ENCODE data around the gene SLC25A42. TPM values are rescaled to one million over a fixed set of nuclear protein-coding genes. Genes with fewer than 3 reads are reported as not detected.
A peak's percentile ranks its signal among the peaks of the same experiment; 100 is the strongest.
"Not testable (repeated sequence)": the region's sequence is repeated elsewhere in the genome, so short reads cannot be mapped to it uniquely, and the experiment has no call there.

The SLC25A42 gene
- total RNA-seq, 2 experiments from 2014 or later = 8.0 to 10.3 TPM

DNA sequence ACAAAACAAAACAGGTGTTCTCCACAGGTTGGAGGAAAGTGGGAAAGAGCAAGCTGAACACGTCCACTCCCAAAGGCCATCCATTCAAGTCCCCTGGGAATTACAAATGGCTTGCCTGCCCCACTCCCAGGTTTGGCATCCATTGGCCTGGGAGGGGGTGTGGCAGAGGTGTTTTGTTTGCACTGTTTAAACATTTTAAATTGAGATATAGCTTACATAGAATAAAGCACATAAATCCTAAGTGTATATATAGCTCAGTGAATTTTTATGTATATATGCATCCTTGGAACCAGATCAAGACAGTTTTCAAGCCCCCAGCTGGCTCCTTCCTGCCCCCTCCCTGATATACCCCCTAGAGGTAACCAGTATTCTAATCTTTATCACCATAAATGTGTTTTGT lies 12.7 kb downstream of the SLC25A42 start:
- no peak for DNase-seq
- H3K4me1 Mint-ChIP-seq = peaks cover 6% of the 10 kb centered on the region
- no peaks in the 10 kb centered on the region for H3K9me3 Mint-ChIP-seq
- H3K36me3 Mint-ChIP-seq = no peaks in the 10 kb centered on the region
- H3K27me3 Mint-ChIP-seq = no peaks in the 10 kb centered on the region
- H3K4me3 Mint-ChIP-seq = no peak overlapping the region
- no peak overlapping the region for H3K27ac Mint-ChIP-seq

DNA sequence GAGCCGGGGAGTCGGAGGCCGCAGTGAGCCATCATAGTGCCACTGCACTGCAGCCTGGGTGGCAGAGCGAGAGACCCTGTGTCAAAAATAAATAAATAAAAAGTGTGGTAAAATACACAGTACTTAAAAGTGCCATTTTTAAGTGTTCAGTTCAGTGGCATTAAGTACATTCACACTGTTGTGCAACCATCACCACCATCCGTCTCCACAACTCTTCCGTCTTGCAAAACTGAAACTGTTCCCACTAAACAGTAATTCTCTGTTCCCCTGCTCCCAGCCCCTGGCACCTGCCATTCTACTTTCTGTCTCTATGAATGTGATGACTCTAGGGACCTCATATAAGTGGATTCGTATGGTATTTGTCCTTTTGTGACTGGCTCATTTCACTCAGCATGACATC lies 13.3 kb downstream of the SLC25A42 start:
- Mint-ChIP-seq H3K27ac (no peak overlapping the region), H3K4me3 (no peak overlapping the region), H3K4me1 (peaks cover 6% of the 10 kb centered on the region), H3K36me3 (no peaks in the 10 kb centered on the region), H3K9me3 (no peaks in the 10 kb centered on the region), H3K27me3 (no peaks in the 10 kb centered on the region)
- DNase-seq = no peak

DNA sequence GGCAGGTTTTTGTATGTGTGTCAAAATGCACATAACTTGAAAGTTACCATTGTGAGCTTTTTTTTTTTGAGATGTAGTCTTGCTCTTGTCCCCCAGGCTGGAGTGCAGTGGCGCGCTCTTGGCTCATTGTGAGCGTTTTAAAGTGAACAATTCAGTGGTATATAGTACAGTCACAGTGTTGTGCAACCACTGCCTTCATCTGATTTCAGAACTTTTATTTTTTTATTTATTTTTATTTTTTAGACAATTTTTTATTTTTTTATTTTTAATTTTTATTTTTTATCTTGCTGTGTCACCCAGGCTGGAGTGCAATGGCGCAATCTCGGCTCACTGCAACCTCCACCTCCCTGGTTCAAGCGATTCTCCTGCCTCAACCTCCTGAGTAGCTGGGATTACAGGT lies 15.0 kb downstream of the SLC25A42 start:
- no peaks in the 10 kb centered on the region for H3K36me3 Mint-ChIP-seq
- no peak for DNase-seq
- H3K27ac Mint-ChIP-seq = no peak overlapping the region
- no peak overlapping the region for H3K4me3 Mint-ChIP-seq
- H3K27me3 Mint-ChIP-seq = no peaks in the 10 kb centered on the region
- peaks cover 2% of the 10 kb centered on the region for H3K4me1 Mint-ChIP-seq
- no peaks in the 10 kb centered on the region for H3K9me3 Mint-ChIP-seq

DNA sequence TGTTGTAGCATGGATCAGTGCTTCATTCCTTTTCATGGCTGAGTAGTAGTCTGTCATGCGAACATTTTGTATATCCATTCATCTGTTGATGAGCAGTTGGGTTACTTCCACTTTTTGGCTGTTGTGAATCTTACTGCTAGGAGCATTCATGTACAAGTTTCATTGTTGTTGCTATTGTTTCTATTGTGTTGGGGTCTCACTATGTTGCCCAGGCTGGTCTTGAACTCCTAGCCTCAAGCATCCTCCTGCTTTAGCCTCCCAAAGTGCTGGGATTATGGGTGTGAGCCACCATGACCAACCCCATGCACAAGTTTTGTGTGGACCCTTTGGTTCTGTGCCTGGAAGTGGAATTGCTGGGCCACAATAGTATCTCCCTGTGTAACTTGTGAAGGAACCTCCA lies 15.8 kb downstream of the SLC25A42 start:
- Mint-ChIP-seq H3K4me1 (no peaks in the 10 kb centered on the region), H3K4me3 (no peak overlapping the region), H3K9me3 (no peaks in the 10 kb centered on the region), H3K27me3 (no peaks in the 10 kb centered on the region), H3K36me3 (no peaks in the 10 kb centered on the region), H3K27ac (no peak overlapping the region)
- no peak for DNase-seq

DNA sequence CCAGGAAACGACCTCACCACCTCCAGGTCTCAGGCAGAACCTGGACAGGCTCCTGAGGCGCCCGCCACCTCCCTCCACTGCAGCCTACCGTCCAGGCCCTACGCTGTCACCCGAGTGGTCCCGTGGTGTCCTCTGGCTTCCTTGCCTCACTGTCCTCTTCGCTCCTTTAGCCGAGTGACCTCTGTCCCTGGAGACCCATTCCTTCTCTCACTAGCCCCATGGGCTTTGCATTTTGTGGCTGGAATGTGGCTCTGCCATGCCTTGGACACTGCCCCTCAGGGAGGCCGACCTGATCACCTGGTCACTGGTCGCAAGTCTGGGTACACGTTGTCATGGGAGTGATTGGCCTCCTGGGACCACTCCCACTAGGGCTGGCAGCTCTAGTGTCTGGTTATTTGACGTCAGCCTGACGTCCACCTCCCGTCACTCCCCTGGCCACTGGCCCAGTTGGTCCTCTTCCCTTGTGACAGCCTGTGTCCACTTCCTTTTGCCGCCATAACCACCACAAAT lies 17.9 kb downstream of the SLC25A42 start:
- Mint-ChIP-seq H3K27me3 (no peaks in the 10 kb centered on the region), H3K36me3 (no peaks in the 10 kb centered on the region), H3K4me3 (no peak overlapping the region), H3K27ac (peak overlapping the region; percentile 7), H3K9me3 (no peaks in the 10 kb centered on the region), H3K4me1 (no peaks in the 10 kb centered on the region)
- DNase-seq = no peak

DNA sequence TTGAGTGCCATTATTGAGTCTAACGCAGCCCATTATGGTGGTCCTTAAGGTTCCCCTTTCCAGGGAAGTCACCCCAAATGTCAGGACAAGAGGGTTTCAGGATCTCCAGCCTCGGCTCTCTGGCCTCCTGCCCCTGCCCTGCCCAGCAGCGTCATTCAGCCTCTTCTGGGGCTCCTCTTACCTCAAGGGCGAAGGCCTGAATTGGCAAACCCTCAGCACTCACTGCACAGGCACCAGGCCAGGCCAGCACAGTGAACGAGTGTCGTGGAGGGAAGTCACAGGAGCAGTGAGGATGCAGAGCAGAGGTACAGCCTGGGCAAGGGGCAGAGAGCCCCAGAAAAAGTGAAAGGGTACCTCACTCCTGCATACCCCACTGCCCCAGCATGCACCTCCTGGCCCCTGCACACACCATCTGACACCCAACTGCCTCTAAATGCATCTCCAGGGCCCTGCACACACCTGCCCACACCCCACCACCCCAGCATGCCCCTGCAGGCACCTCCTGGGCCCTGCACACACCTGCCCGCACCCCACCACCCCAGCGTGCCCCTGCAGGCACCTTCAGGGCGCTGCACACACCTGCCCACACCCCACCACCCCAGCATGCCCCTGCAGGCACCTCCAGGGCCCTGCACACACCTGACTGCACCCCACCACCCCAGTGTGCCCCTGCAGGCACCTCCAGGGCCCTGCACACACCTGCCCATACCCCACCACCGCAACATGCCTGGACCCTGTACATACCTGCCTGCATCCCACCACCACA lies 19.8 kb downstream of the SLC25A42 start:
- Mint-ChIP-seq H3K4me1 (peaks cover 3% of the 10 kb centered on the region), H3K4me3 (no peak overlapping the region), H3K9me3 (no peaks in the 10 kb centered on the region), H3K27ac (no peak overlapping the region), H3K36me3 (no peaks in the 10 kb centered on the region), H3K27me3 (no peaks in the 10 kb centered on the region)
- DNase-seq = no peak

DNA sequence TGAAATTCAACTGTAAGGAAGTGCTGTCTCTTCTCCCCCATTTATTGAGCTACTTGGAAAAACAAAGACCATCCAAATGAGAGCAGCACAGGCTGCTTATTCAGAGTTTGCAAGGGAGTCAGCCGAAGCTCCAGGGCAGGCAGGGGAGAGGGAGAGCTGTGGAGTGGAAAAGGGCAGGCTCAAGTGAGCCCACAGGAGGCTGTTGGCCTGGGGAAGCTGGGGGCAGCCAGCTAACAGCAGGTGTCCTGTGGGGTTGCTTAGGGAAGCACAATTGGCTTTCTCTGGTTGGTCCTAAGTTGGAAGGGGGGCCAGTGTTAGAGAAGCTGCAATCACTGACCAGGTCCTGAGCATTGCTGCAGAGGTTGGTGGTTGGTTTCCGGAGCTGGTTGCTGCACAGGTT lies 23.9 kb downstream of the SLC25A42 start:
- Mint-ChIP-seq H3K36me3 (no peaks in the 10 kb centered on the region), H3K27ac (peak overlapping the region; percentile 29), H3K4me3 (no peak overlapping the region), H3K4me1 (peaks cover 3% of the 10 kb centered on the region), H3K9me3 (no peaks in the 10 kb centered on the region), H3K27me3 (no peaks in the 10 kb centered on the region)
- no peak for DNase-seq

DNA sequence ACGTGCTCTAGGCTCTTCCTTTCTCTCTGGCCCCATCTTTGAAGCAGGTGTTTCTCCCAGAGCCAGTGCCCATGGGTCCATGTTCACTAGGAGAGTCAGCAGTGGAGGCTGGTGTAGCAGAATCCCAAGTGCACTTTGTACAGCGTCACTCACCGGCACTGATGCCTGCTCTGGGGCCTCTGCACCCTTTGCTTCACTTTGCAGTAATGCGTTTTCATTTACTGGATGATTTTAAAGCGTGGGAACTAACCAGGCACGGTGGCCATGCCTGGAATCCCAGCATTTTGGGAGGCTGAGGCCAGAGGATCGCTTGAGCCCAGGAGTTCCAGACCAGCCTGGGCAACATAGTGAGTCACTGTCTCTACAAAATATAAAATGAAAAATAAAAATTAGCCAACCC lies 30.7 kb downstream of the SLC25A42 start:
- H3K9me3 Mint-ChIP-seq = no peaks in the 10 kb centered on the region
- no peaks in the 10 kb centered on the region for H3K36me3 Mint-ChIP-seq
- H3K27ac Mint-ChIP-seq = no peak overlapping the region
- H3K4me1 Mint-ChIP-seq = no peaks in the 10 kb centered on the region
- H3K27me3 Mint-ChIP-seq = no peaks in the 10 kb centered on the region
- H3K4me3 Mint-ChIP-seq = no peak overlapping the region
- no peak for DNase-seq

DNA sequence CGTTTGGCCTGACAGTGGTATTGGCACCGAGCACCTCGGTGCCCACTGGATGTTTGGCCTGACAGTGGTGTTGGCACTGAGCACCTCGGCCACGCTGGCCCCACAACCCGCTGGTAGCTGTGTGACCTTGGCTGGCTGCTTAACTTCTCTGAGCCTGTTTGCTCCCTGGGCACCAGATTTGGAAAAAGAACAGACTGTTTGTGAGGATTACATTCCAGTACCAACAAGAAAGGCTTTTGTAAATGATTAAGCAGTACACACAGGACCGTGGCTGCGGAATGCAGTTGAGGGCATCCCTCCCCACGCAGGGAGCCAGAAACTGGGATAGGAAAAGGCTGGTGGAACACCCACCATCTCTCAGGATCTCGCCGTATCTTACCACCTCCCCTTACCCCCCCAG lies 31.9 kb downstream of the SLC25A42 start:
- H3K4me1 Mint-ChIP-seq = no peaks in the 10 kb centered on the region
- H3K36me3 Mint-ChIP-seq = no peaks in the 10 kb centered on the region
- no peak overlapping the region for H3K4me3 Mint-ChIP-seq
- DNase-seq = no peak
- no peaks in the 10 kb centered on the region for H3K9me3 Mint-ChIP-seq
- H3K27ac Mint-ChIP-seq = no peak overlapping the region
- no peaks in the 10 kb centered on the region for H3K27me3 Mint-ChIP-seq

DNA sequence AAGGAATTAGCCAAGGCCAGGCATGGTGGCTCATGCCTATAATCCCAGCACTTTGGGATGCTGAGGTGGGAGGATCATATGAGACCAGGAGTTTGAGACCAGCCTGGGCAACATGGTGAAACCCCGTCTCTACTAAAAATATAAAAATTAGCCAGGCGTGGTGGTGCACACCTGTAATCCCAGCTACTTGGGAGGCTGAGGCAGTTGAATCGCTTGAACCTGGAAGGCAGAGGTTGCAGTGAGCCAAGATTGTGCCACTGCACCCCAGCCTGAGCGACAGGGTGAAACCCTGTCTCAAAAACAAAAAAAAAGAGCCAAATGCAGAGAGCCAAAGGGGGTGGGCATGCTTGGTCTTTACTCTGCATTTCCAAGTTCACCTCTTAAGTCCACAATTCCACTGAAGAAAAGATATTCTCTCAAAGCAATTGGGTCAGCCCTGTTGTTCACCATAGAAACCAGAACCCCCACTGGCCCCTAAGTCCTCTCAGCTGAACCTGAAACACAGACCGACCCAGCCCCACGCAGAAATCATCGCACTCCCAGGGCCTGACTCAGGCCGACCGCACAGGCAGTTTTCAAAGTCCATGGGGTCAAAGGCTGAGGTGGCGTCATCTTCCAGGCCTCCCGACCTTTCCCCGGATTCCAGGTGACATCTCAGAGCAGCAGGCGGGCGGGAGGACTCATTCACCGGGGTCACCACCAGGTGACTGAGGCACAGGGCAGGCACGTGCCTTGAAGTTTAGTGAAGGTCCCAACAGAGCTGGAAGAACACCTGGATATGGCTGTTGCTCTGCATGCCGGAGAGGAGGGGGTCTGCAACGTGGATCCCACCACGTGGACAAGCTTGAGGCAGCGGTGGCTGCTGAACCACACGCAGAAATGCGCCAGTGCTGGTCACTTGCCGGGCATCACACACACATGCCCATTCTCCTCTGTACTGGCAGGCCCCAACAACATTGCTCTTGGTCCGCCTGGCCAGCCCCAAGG lies 33.1 kb downstream of the SLC25A42 start:
- no peak overlapping the region for H3K4me3 Mint-ChIP-seq
- H3K9me3 Mint-ChIP-seq = no peaks in the 10 kb centered on the region
- no peak overlapping the region for H3K27ac Mint-ChIP-seq
- no peaks in the 10 kb centered on the region for H3K4me1 Mint-ChIP-seq
- H3K36me3 Mint-ChIP-seq = no peaks in the 10 kb centered on the region
- H3K27me3 Mint-ChIP-seq = no peaks in the 10 kb centered on the region
- DNase-seq = no peak

DNA sequence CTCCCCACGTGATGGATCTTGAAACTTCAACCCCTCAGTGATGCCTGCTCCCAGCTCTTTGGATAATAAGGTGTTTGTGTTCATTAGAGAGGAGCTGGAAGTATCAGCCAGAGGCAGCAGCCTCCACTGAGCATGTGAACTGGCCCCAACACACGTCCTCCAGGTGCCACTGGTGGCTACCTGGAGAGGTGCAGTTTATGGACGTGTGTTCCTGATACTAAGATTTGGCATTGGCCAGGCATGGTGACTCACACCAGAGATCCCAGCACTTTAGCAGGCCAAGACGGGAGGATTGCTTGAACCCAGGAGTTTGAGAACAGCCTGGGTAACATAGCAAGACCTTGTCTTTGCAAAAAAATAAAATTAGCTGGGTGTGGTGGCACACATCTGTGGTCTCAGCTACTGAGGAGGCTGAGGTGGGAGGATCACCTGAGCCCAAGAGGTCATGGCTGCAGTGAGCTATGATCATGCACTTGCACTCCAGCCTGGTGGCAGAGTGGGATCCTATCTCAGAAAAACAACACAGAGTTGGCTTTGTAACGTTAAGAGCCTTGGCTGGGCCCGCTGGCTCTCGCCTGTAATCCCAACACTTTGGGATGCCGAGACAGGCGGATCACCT lies 34.4 kb downstream of the SLC25A42 start:
- Mint-ChIP-seq H3K27me3 (no peaks in the 10 kb centered on the region), H3K27ac (no peak overlapping the region), H3K36me3 (no peaks in the 10 kb centered on the region), H3K4me1 (no peaks in the 10 kb centered on the region), H3K4me3 (no peak overlapping the region), H3K9me3 (no peaks in the 10 kb centered on the region)
- no peak for DNase-seq

DNA sequence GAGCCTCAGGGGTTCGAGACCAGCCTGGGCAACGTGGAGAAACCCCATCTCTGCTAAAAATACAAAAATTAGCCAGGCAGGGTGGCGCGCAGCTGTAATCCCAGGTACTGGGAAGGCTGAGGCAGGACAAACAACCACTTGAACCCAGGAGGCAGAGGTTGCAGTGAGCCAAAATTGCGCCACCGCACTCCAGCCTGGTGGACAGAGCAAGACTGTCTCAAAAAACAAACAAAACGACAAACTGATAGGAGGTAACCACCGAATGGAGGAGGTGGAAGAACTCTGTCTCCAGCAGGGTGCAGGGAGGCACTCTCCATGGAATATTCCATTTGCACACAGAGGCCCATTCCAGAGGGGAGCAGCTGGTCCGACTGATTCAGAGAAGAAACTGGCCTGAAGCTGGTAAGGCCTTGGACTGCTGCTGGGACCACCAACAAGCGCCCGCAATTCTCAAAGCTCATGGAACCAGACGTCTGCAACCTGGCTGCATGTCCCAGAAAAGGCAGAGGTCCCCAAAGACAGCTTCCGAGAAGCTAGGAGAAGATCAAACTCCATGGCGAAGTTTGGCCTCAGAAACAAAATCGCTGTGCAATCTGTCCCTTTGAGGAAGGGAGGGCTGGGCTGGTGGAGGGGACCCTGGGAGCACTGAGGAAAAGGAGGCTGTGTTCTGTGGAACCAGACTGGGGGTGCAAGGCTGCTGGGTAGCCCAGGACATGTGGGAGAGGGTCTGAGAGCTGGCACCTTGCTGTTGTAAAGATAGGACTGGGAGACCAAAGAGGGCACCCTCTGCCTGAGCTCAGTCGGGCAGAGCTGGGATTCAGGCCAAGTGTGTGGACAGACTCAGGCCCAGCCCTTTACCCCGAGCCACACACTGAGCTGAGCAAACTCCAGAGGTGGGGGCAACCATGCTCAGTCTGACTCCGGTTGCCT lies 35.2 kb downstream of the SLC25A42 start:
- H3K27me3 Mint-ChIP-seq = no peaks in the 10 kb centered on the region
- H3K4me3 Mint-ChIP-seq = no peak overlapping the region
- DNase-seq = no peak
- H3K27ac Mint-ChIP-seq = no peak overlapping the region
- H3K36me3 Mint-ChIP-seq = no peaks in the 10 kb centered on the region
- no peaks in the 10 kb centered on the region for H3K4me1 Mint-ChIP-seq
- no peaks in the 10 kb centered on the region for H3K9me3 Mint-ChIP-seq

DNA sequence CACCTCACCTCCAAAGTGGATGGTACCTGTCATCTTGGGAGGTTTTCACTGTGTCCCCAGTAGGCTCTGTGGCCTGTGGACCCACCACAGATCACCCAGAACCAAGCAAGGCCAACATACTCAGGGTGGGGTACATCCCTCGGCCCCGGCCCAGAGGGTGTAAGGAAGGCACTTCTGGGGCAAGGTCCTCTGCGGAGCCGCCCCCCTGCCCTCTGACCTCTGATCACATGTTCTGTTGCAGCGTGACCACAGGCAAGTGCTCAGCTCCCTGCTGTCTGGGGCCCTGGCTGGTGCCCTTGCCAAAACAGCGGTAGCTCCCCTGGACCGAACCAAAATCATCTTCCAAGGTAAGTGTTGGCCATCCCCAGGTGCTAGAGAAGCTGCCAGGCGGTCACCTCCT lies 37.7 kb downstream of the SLC25A42 start:
- DNase-seq = no peak
- H3K4me1 Mint-ChIP-seq = no peaks in the 10 kb centered on the region
- H3K9me3 Mint-ChIP-seq = no peaks in the 10 kb centered on the region
- H3K27me3 Mint-ChIP-seq = no peaks in the 10 kb centered on the region
- no peak overlapping the region for H3K4me3 Mint-ChIP-seq
- H3K36me3 Mint-ChIP-seq = no peaks in the 10 kb centered on the region
- no peak overlapping the region for H3K27ac Mint-ChIP-seq

DNA sequence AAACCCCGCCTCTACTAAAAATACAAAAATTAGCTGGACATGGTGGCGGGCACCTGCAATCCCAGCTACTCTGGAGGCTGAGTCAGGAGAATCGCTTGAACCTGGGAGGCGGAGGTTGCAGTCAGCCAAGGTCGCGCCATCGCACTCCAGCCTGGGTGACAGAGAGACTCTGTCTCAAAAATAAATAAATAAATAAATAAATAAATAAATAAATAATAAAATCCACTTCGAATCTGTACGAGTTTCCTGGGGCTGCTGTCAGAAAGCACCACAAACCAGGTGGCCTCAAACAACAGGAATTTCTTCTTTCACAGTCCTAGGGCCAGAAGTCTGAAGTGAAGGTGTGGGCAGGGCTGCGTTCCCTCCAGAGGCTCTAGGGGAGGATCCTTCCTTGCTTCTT lies 38.8 kb downstream of the SLC25A42 start:
- not testable (repeated sequence) for H3K36me3 Mint-ChIP-seq, H3K9me3 Mint-ChIP-seq, H3K27me3 Mint-ChIP-seq, H3K4me3 Mint-ChIP-seq, H3K4me1 Mint-ChIP-seq, H3K27ac Mint-ChIP-seq, DNase-seq
